Osteocyte (in vitro differentiated cells): ENCODE measurements around the gene KLRB1. TPM values are rescaled to one million over a fixed set of nuclear protein-coding genes. Genes with fewer than 3 reads are reported as not detected.

Experiments
- DNase-seq: peaks from one replicate; pipeline ENCODE4 v3.0.0; 2021; ENCODE audit warnings: mixed read lengths; ENCODE audit not compliant: unreplicated experiment; ENCODE audit errors: extremely low spot score
- H3K27ac Mint-ChIP-seq: one replicate; pipeline ENCODE4 v1.8.0; 2021; ENCODE audit warnings: mild to moderate bottlenecking, mixed read lengths; ENCODE audit not compliant: unreplicated experiment
- H3K27me3 Mint-ChIP-seq: one replicate; pipeline ENCODE4 v1.8.0; 2021; ENCODE audit warnings: mixed read lengths; ENCODE audit not compliant: unreplicated experiment
- H3K36me3 Mint-ChIP-seq: one replicate; pipeline ENCODE4 v1.8.0; 2021; ENCODE audit warnings: mixed read lengths; ENCODE audit not compliant: unreplicated experiment
- H3K4me1 Mint-ChIP-seq: one replicate; pipeline ENCODE4 v1.8.0; 2021; ENCODE audit warnings: mixed read lengths; ENCODE audit not compliant: unreplicated experiment
- H3K4me3 Mint-ChIP-seq: one replicate; pipeline ENCODE4 v1.8.0; 2021; ENCODE audit warnings: mild to moderate bottlenecking, moderate library complexity, mixed read lengths; ENCODE audit not compliant: unreplicated experiment
- H3K9me3 Mint-ChIP-seq: one replicate; pipeline ENCODE4 v1.8.0; 2021; ENCODE audit warnings: mixed read lengths; ENCODE audit not compliant: unreplicated experiment
- total RNA-seq: library from RNA; stranded (reverse); gene quantifications from 2 replicates; pipeline ENCODE4 v1.2.1, GENCODE V29; 2021
- TF ChIP-seq, protein P1 (sequence below): fragments of 200-600 bp; sonication (generic); IDR thresholded peaks from 2 replicates; pipeline ENCODE4 v1.5.0; 2021; ENCODE audit warnings: antibody characterized with exemption, mild to moderate bottlenecking, moderate library complexity

KLRB1 gene
- total RNA-seq, 1 donor from 2014 or later, result not detected

DNA sequence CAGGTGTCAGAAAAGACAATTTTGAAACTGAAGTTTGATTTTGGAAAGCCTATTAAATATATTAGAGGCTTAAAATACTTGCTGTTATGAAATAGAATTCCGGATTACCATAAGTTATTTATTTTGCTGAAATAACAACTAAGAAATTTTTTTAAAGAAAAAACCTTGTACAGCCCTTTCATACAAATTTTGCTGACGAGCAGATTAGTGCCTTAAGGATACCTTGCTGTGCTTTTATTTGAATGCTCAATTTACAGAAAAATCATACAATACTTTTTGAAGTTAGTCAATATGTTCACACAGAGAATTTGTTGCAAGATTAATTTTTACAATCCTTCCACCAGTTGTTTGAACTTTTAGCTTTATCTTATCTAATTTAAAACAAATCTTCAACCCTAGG, 32.3 kb upstream of the KLRB1 start:
- Mint-ChIP-seq H3K4me1 (no peaks in the 10 kb centered on the region), H3K36me3 (no peaks in the 10 kb centered on the region), H3K27ac (no peak overlapping the region), H3K4me3 (no peak overlapping the region), H3K9me3 (no peaks in the 10 kb centered on the region), H3K27me3 (no peaks in the 10 kb centered on the region)
- TF ChIP-seq, protein P1, sequence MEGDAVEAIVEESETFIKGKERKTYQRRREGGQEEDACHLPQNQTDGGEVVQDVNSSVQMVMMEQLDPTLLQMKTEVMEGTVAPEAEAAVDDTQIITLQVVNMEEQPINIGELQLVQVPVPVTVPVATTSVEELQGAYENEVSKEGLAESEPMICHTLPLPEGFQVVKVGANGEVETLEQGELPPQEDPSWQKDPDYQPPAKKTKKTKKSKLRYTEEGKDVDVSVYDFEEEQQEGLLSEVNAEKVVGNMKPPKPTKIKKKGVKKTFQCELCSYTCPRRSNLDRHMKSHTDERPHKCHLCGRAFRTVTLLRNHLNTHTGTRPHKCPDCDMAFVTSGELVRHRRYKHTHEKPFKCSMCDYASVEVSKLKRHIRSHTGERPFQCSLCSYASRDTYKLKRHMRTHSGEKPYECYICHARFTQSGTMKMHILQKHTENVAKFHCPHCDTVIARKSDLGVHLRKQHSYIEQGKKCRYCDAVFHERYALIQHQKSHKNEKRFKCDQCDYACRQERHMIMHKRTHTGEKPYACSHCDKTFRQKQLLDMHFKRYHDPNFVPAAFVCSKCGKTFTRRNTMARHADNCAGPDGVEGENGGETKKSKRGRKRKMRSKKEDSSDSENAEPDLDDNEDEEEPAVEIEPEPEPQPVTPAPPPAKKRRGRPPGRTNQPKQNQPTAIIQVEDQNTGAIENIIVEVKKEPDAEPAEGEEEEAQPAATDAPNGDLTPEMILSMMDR, result no peak
- DNase-seq, result no peak

DNA sequence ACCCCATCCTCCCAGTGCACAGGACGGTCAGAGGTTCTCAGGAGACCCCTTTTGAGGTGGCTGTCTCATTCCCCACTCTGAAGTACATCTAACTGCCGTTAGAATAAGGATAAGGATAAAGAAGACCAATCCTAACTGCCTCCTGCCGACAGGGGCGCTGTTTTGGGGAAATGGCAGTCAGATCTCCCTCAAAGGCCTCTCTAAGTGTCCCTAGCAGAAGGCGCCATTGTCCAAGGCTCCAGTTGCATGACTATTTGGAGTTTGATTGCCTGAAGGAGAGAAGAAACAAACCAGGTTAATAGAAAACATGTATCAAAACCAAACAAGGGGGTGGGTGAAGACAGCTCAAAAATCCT, 29.1 kb upstream of the KLRB1 start:
- Mint-ChIP-seq H3K4me1 (no peaks in the 10 kb centered on the region), H3K9me3 (no peaks in the 10 kb centered on the region), H3K27me3 (peaks cover 2% of the 10 kb centered on the region), H3K27ac (no peak overlapping the region), H3K4me3 (no peak overlapping the region), H3K36me3 (no peaks in the 10 kb centered on the region)
- no peak for DNase-seq
- TF ChIP-seq, protein P1, result no peak

DNA sequence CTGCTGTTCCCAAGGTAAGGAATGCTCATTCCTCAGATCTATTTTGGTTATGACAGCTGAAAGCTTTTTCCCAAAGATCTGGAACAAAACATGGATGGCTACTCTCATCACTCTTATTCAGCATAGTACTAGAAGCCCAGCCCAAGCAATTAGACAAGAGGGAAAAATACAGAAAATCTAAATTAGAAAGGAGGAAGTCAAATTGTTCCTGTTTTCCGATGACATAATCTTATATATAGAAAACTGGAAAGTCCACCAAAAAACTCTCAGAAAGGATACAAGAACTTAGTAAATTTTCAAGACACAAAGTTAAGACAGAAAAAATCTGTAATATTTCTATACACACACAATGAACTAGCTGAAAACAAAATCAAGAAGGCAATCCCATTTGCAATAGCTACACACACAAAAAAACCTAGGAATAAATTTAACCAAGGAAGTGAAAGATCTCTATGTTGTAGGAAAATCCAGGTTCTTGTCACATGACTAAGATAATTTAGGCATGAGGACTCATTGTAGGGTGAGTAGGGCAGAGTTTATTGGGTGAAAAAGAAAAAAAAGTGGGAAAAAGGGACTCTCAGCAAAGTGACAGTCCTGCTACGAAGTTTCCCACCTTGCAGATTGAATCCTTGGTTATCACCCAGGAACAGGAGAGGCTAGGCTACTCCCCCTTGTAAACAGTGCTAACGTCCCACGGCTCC, 28.6 kb upstream of the KLRB1 start:
- TF ChIP-seq, protein P1, result no peak
- no peak overlapping the region for H3K27ac Mint-ChIP-seq
- DNase-seq, result no peak
- H3K4me3 Mint-ChIP-seq, result no peak overlapping the region
- no peaks in the 10 kb centered on the region for H3K9me3 Mint-ChIP-seq
- no peaks in the 10 kb centered on the region for H3K4me1 Mint-ChIP-seq
- H3K36me3 Mint-ChIP-seq, result no peaks in the 10 kb centered on the region
- peaks cover 2% of the 10 kb centered on the region for H3K27me3 Mint-ChIP-seq

DNA sequence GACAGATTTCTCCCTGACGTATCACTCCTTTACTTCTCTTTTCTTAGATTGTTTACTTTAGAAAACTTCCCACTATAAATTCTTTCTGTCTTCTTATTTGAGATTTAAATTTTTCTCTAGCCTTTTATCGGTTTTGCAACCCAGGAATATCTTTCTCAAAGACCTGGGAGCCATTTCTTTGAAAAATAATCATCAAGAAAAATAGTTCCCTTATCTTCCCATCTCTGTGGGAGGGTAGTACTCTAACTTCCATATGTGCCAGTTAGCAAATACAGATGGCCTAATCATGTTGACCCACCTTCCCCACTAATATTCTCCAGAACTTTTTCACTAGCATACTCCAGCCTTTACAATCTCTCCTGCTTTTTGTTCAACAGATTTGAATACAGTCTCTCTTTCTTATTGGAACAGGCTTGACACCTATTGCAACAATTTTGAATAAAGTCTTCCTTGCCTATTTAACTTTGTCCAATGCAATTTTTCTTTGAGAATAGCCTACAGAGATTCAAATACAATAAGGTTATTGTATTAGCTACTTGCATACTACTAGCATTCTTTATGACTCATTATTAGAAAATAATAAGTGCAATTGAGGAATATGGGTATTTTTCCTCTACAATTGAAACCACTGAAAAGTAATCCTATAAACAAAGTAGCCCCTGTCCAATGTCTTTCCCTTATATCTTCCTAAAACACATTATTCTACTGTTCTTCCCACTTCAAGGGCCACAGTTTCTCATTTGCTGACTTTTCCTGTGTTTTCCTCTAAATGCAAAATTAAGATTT, 27.4 kb upstream of the KLRB1 start:
- H3K9me3 Mint-ChIP-seq, result no peaks in the 10 kb centered on the region
- H3K4me1 Mint-ChIP-seq, result no peaks in the 10 kb centered on the region
- H3K4me3 Mint-ChIP-seq, result no peak overlapping the region
- peaks cover 2% of the 10 kb centered on the region for H3K27me3 Mint-ChIP-seq
- no peak for DNase-seq
- no peak overlapping the region for H3K27ac Mint-ChIP-seq
- H3K36me3 Mint-ChIP-seq, result no peaks in the 10 kb centered on the region
- TF ChIP-seq, protein P1, result no peak

DNA sequence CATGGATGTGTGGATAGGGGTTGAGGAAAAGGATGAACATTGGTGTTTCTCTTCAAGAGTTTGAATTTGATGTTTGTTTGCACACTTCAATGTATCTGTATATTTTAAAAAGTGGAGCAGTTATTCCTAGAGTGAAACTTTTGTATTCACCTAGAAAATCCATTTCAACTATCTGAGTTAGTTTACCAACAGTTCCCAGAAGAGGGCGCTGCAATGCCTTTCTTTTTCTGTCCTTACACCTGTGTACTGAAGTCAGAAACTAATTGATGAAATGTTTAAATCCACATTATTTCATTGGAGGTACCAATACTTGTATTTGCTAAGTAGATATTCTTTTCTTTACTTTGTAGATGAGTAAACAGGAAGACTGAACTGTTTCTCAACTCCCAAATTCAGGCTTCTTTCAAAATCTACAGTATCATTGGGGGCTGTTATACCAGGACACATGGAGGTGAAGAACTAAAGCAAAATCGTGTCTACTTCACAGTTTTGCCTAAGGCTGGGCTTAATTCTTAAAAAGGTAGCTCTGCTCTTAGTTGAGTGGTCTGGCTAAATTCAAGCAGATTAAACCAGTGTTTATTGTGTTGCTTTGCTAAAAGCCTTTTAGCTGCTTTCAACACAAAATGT, 26.6 kb upstream of the KLRB1 start:
- no peak overlapping the region for H3K4me3 Mint-ChIP-seq
- TF ChIP-seq, protein P1, result peak; percentile 77
- H3K27me3 Mint-ChIP-seq, result peaks cover 2% of the 10 kb centered on the region
- no peaks in the 10 kb centered on the region for H3K4me1 Mint-ChIP-seq
- DNase-seq, result no peak
- no peaks in the 10 kb centered on the region for H3K9me3 Mint-ChIP-seq
- no peaks in the 10 kb centered on the region for H3K36me3 Mint-ChIP-seq
- no peak overlapping the region for H3K27ac Mint-ChIP-seq
